Measurements from ENCODE around the gene ZIK1.

Gene ZIK1

DNA sequence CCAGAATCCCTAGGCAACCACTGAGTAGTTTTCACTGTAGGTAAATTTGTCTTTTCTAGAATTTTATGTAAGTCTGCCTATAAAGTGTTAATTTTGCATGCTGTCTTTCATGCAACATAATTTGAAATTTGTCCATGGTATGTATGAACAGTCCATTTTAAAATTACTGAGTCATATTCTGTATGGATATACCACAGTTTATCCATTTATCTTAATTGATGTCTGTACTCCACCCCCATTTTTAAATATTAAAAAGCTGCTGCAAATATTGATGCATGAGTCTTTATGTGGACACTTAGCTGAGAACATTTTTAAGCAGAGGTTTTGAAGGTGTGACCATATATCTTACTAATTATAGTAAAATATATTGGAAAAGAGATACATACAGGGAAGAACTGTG lies 39.1 kb downstream of the ZIK1 start:
- no peak for DNase-seq (ENCODE audit: extremely low spot score)
- ChIA-PET POLR2A (no interaction called here), CTCF (no interaction called here)
- no peak for TF ChIP-seq ZNF384 (IDR thresholded peaks at IDR 0.05)
- TF ChIP-seq FOXA1 (IDR thresholded peaks at IDR 0.05): no peak

DNA sequence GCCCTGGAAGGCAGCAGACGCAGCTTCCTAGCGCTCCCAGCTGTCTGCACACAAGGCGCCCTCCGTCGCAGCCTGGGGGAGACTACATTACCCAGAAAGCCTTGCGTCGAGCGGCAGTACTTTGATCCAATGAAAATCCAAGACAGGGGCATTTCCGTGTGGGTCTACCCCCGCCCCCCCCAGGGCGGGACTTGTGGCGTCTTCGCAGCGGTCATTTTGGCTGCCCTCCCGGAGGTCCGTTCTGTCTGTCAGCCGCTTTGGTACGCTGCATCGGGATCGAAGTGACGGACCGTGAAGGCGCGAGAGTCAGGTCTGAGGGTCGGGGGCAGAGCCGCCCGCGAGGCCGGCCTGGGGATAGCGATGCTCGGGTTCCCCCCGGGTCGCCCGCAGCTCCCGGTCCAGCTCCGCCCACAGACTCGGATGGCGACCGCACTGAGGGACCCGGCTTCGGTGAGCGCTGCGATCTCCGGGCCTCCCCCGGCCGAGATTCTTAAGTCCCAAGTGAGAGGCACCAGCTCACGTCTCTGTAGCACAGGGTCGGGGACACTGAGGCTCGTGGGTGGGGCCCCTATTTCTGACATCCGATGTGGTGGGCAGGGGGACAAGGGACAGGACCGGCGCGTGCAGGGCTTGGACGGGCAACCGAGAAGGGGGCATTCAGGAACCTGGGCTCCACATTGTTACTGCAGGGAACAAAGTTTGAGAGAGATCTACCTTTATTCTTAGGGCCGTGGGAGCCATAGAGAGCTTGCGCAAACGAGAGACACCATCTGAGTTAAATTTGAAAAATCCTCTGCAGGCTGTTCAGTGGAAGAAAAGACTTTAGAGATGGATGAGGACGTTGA lies 49.3 kb downstream of the ZIK1 start, which contains the start of gene ZNF211:
ZNF211 (plus strand) TSS at position 182 of the 845 bp plus-strand sequence; CDS start at position 361, 179 bp downstream.
- CTCF ChIA-PET: no interaction called here
- POLR2A ChIA-PET: interaction anchor here (0.5 to 1.2 kb wide), 6 partner anchors 19 to 369 kb away, joined by 3 to 9 read pairs (median 4); partner anchors contain the start of genes ZNF134, ZNF551 and ZNF606

DNA sequence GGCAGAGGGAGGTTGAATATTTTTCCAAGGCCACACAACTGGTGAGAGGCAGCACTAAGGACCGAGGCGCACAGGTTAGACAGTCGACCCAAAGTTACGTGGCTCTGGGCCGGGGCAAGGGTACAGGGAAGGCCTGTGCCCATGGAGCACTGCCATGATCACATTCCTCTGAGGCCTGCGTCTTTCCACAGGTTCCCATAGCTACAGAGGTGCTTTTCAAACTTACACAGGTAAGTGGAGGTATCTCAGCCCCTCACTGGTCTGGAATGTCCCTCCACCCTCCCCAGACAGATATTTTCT lies 49.8 kb downstream of the ZIK1 start:
- no peak for DNase-seq (ENCODE audit: extremely low spot score)
- TF ChIP-seq TARDBP (IDR thresholded peaks at IDR 0.05) (no peak), FOXK2 (IDR thresholded peaks at IDR 0.05) (no peak), FOXA1 (IDR thresholded peaks at IDR 0.05) (no peak), BHLHE40 (IDR thresholded peaks at IDR 0.05; ENCODE audit: borderline replicate concordance) (no peak), NFRKB (IDR thresholded peaks at IDR 0.05) (no peak), SUZ12 (IDR thresholded peaks at IDR 0.05) (no peak), SP1 (IDR thresholded peaks at IDR 0.05) (no peak), L3MBTL2 (conservative IDR thresholded peaks at IDR 0.05) (no peak), ZNF384 (IDR thresholded peaks at IDR 0.05) (no peak)
- TF ChIP-seq, protein P1, sequence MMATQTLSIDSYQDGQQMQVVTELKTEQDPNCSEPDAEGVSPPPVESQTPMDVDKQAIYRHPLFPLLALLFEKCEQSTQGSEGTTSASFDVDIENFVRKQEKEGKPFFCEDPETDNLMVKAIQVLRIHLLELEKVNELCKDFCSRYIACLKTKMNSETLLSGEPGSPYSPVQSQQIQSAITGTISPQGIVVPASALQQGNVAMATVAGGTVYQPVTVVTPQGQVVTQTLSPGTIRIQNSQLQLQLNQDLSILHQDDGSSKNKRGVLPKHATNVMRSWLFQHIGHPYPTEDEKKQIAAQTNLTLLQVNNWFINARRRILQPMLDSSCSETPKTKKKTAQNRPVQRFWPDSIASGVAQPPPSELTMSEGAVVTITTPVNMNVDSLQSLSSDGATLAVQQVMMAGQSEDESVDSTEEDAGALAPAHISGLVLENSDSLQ (IDR thresholded peaks at IDR 0.05): no peak
- CTCF ChIA-PET: no interaction called here
- POLR2A ChIA-PET: interaction anchor here (1.2 kb wide), 1 partner anchor 20 kb away, joined by 5 read pairs; the partner anchor contains the start of gene ZNF134

More for the DNA sequence above, 49.3 kb downstream of the ZIK1 start, which contains the start of gene ZNF211:
- TF ChIP-seq TARDBP (IDR thresholded peaks at IDR 0.05) (no peak), L3MBTL2 (conservative IDR thresholded peaks at IDR 0.05) (0 out of 2 replicates have a peak, but pooled peaks have one; percentile 3), ELF4 (IDR thresholded peaks at IDR 0.05) (peak; percentile 74)
- TF ChIP-seq, protein P1 (IDR thresholded peaks at IDR 0.05): peak; percentile 98
- DNase-seq (ENCODE audit: extremely low spot score): peak; percentile 92

DNA sequence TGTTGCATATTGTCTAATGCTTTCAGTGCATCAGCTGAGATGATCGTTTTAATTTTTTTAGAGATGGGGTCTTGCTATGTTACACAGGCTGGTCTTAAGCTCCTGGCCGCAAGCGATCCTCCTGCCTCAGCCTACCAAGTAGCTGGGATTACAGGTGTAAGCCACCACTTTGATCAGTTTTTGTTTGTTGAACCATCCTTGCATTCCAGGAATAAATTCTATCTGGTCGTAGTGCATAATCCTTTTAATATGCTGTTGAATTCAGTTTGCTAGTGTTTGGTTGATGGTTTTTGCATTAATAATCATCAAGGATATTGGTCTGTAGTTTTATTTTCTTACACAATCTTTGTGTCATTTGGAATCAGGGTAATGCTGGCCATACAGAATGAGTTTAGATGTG lies 53.4 kb downstream of the ZIK1 start:
- no peak for DNase-seq (ENCODE audit: extremely low spot score)
- TF ChIP-seq L3MBTL2 (conservative IDR thresholded peaks at IDR 0.05) (no peak), FOXK2 (IDR thresholded peaks at IDR 0.05) (no peak), SUZ12 (IDR thresholded peaks at IDR 0.05) (no peak), LEF1 (IDR thresholded peaks at IDR 0.05; ENCODE audit: borderline replicate concordance) (no peak), ARNT (IDR thresholded peaks at IDR 0.05) (no peak), NFRKB (IDR thresholded peaks at IDR 0.05) (no peak), ZNF384 (IDR thresholded peaks at IDR 0.05) (no peak)
- TF ChIP-seq, protein P1 (IDR thresholded peaks at IDR 0.05): no peak
- ChIA-PET CTCF (no interaction called here), POLR2A (no interaction called here)

DNA sequence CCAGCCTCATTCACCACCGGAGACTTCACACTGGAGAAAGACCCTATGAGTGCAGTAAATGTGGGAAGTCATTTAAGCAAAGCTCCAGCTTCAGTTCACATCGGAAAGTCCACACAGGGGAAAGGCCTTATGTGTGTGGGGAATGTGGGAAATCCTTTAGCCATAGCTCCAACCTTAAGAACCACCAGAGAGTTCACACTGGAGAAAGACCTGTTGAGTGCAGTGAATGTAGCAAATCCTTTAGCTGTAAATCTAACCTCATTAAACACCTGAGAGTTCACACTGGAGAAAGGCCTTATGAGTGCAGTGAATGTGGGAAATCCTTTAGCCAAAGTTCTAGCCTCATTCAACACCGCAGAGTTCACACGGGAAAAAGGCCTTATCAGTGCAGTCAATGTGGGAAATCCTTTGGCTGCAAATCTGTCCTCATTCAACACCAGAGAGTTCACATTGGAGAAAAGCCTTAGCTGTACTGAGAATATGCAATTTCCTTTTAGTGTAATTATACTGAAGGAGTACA lies 57.8 kb downstream of the ZIK1 start:
- DNase-seq (ENCODE audit: extremely low spot score): no peak
- ChIA-PET CTCF (no interaction called here), POLR2A (no interaction called here)
- no peak for TF ChIP-seq ZNF384 (IDR thresholded peaks at IDR 0.05)
- TF ChIP-seq TARDBP (IDR thresholded peaks at IDR 0.05): no peak
- TF ChIP-seq SUZ12 (IDR thresholded peaks at IDR 0.05): no peak
- no peak for TF ChIP-seq FOXM1 (IDR thresholded peaks at IDR 0.05; ENCODE audit: borderline replicate concordance)
- no peak for TF ChIP-seq NFRKB (IDR thresholded peaks at IDR 0.05)

DNA sequence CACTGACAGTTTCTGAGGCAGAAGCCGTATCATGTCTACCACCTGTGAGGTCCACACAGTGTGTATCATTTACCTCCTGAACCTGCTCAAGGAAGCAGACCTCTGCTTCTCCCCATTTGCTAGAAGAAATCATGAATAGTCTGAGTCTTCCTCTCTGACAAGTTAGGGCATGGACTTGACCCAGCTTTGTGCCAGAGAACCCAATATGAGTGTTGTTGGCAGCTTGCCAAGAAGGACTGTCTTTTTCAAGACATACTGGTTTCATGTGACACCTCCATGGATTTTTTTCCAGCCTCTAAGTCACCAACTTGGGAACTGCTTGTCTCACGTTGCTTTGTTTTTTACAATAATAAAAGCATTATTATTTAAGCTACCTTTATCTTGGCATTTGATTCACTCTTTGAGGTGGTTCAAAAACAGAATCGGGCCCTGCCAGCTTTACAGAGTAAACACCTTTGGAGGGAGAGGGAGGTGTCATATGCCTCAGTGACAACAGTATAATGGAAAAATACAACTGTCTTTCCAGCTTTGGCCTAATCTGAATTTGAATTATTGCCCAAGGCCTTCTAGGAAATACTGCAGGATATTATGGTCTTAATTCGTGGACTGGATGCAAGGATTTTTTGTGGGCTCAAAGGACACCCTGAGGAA lies 58.6 kb downstream of the ZIK1 start:
- ChIA-PET CTCF (no interaction called here), POLR2A (no interaction called here)
- TF ChIP-seq TARDBP (IDR thresholded peaks at IDR 0.05) (no peak), ELF4 (IDR thresholded peaks at IDR 0.05) (no peak), LEF1 (IDR thresholded peaks at IDR 0.05; ENCODE audit: borderline replicate concordance) (no peak), CTBP1 (IDR thresholded peaks at IDR 0.05; ENCODE audit: borderline replicate concordance) (no peak), SP1 (IDR thresholded peaks at IDR 0.05) (no peak), FOXM1 (IDR thresholded peaks at IDR 0.05; ENCODE audit: borderline replicate concordance) (no peak), FOXK2 (IDR thresholded peaks at IDR 0.05) (no peak), BHLHE40 (IDR thresholded peaks at IDR 0.05; ENCODE audit: borderline replicate concordance) (no peak), NFRKB (IDR thresholded peaks at IDR 0.05) (no peak)
- TF ChIP-seq, protein P1 (IDR thresholded peaks at IDR 0.05): no peak
- no peak for DNase-seq (ENCODE audit: extremely low spot score)
